SK-MEL-5 (cell line): ENCODE results near the gene RBM4. TPM values are rescaled to one million over a fixed set of nuclear protein-coding genes. Genes with fewer than 3 reads are reported as not detected.
"Not testable (repeated sequence)": the region's sequence is repeated elsewhere in the genome, so short reads cannot be mapped to it uniquely, and the experiment has no call there.

Experiments used
- DNase-seq: peaks from one replicate; pipeline ENCODE4 v3.0.0-alpha.2; 2016; ENCODE audit warnings: low read depth, low spot score
- in situ Hi-C: cut with HindIII; loops from 2 replicates; pipeline ENCODE4 v1.10.0; 2016; ENCODE audit warnings: low sequenced_read_pairs, high pct_unique_total_duplicates, low pct_unique_long_range_greater_than_20kb
- polyA plus RNA-seq, 2 experiments: library from polyadenylated mRNA; depleted of rRNA; stranded (reverse); fragments of >200 nt; gene quantifications; 2 replicates each; pipeline ENCODE4 v1.2.3, GENCODE V29; 2015
- total RNA-seq: library from RNA; depleted of rRNA; stranded (reverse); fragments of >200 nt; shearing (Covaris generic); gene quantifications from 2 replicates; pipeline ENCODE4 v1.2.3, GENCODE V29; 2014; rRNA removed

The RBM4 gene, protein sequence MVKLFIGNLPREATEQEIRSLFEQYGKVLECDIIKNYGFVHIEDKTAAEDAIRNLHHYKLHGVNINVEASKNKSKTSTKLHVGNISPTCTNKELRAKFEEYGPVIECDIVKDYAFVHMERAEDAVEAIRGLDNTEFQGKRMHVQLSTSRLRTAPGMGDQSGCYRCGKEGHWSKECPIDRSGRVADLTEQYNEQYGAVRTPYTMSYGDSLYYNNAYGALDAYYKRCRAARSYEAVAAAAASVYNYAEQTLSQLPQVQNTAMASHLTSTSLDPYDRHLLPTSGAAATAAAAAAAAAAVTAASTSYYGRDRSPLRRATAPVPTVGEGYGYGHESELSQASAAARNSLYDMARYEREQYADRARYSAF
- total RNA-seq = 58.3 and 73.6 TPM in 2 replicates
- 85.4 and 89.4 TPM in 2 replicates for polyA plus RNA-seq (2015; cell fraction: cytosol; rRNA removed)
- polyA plus RNA-seq (2015; cell fraction: nucleus; rRNA removed) = 64.5 and 71.7 TPM in 2 replicates

- peak; percentile 99 for DNase-seq
- in situ Hi-C loops = no loop called here
Measured at GRCh38 chr11:66638177-66639065, at the start of gene RBM4. Gene RBM4 (plus strand): TSS chr11:66638703. CDS start chr11:66639712, 1,009 bp downstream.

GRCh38 chr11:66589315-66589714, 49.2 kb upstream of the RBM4 start:
- DNase-seq, in situ Hi-C loops: not testable (repeated sequence)

DNA sequence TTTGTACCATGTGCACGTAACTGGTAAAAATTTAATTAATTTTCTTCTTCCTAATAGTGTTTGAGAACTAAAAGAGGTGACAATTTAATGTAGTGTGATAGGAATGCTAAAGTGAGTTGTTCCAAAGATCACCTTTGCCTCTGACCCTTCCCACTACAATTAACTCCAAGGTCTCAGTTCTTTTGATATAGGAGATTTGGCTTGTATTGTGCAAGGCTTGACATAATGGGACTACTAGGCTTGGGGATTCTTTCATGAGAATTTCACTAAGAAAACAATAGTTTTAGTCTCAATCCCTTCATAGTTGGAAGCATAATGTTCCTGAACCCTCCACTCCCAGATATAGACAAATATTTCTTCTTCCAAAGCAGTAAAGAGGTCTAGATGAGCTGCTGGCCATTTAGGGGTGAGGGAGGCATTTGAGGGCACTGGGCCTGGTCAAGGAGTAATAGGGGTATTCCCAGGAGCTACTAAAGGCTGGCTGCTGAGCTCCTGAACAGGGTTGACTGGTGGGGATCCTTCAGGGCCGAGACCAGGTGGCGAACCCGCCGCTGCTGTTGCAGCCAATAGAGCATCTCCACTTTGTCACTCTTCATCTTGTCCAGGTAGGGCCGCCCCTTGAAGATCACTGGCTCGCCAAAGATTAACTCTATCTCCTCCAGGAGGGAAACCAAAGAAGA, 48.4 kb upstream of the RBM4 start:
- no peak for DNase-seq
- in situ Hi-C loops = no loop called here

- in situ Hi-C loops = no loop called here
- no peak for DNase-seq
Measured at GRCh38 chr11:66591175-66591574, 47.3 kb upstream of the RBM4 start.

DNA sequence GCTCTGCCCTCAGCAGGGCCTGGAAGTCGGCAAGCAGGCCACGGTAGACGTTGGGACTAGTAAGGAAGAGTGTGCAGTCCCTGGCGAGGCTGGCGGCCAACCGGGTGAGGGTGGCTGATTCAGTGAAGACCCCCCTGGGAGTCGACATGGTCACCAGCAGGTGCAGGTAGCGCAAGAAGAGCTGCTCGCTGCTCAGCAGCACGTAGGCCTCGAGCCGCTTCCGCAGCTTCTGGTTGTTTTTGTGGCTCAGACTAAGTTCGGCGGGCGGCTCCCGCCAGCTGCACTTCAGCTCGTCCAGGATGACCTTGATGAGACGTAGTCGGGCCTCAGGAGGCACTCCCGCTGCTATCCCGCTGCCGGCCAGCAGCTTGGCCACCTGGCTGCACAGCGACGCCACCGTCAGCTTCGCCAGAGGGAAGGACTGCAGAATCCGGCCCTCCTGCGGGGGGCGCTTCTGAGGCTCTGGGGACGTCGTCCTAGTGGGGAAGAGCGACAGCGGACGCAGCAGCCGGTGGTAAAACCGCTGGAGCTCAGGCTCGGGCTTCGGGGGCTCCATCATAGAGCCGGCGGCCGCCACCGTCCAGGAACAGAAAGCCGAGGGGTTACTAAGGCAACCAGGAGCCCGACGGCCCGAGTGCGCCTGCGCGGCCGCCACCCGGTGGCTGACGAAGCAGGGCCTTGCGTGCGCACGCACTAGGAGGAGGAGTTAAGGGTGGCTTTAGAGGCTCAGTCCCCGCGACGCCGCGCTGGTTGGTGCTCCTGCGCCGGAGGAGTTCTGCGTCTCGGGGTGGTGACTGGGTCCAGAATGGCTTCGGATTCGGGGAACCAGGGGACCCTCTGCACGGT, 45.8 kb upstream of the RBM4 start, which contains the start of the genes CCDC87 and CCS:
Gene CCDC87 (minus strand): TSS at position 607 of the 846 bp plus-strand sequence. CDS start 48 bp downstream, at position 559.
Gene CCS (plus strand): TSS at position 729 of the 846 bp plus-strand sequence. CDS start 77 bp downstream, at position 806.
- in situ Hi-C loops = no loop called here
- DNase-seq = peak; percentile 92

DNA sequence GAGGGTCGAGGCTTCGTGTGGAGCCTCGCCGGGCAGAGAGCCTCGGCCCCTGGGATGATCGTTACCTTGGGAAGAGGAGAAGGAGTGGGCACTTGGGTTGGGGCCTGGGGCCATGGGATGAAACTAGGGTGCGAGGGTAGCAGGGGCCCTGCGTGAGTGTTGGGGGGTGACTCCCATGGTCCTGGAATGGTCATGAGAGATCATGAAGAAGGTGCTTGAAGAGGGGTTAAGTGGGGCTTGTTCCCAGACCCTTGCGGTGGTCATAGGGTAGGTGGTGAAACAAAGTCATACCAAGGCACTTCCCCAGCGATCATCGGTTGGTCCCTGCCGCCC, 45.2 kb upstream of the RBM4 start:
- DNase-seq = no peak
- in situ Hi-C loops = no loop called here

DNA sequence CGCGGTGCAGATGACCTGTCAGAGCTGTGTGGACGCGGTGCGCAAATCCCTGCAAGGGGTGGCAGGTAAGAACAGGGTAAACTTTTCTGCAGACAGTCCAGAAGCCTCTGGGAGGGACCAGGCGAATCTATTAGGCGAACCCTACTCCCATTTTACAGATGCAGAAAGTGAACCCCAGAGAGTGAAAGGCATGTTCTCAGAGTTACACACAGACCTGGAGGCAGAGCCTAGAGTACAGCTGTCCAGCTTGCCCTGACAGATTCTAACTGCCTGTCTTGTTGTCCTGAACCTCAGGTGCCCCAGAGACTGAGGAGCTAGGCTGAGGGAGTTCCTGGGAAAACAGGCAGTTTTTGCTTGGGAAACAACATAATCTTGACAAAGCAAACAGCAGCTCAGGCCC, 44.9 kb upstream of the RBM4 start:
- in situ Hi-C loops = no loop called here
- DNase-seq = no peak

DNA sequence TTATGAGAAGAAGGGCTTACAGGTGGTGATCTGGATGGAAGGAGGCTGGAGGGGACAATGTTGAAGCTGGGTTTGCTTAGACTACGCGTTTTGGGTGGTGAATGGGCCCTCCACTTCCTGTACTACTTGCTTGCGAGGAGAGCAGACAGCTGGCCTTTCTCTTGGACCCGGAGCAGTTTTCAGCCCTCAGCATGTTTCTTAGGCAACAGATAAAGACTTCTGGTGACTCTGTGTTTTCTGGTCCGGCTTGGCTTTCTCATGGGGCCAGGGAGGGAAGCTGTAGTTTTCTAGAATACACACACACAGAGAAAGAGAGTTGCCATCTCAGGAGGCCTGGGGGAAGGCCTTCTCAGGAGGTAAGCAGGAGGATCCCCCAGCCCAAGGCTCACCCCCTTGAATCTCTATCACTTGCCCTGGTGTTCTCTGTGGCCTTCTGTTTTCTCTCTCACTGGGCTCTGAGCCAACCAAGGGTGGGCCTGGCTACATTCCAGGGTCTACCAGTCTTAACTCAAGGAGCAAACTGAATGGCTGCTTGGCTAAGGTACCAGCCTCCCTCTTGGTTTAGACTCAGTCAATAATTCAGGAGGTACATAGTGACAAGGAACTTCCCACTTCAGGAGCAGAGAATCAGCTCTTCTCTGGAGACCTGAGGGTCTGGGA, 43.1 kb upstream of the RBM4 start:
- peak; percentile 18 for DNase-seq
- in situ Hi-C loops = no loop called here

GRCh38 chr11:66598993-66599392, 39.5 kb upstream of the RBM4 start:
- DNase-seq = no peak
- in situ Hi-C loops = no loop called here

- no peak for DNase-seq
- in situ Hi-C loops = no loop called here
Measured at GRCh38 chr11:66600219-66600618, 38.3 kb upstream of the RBM4 start.

DNA sequence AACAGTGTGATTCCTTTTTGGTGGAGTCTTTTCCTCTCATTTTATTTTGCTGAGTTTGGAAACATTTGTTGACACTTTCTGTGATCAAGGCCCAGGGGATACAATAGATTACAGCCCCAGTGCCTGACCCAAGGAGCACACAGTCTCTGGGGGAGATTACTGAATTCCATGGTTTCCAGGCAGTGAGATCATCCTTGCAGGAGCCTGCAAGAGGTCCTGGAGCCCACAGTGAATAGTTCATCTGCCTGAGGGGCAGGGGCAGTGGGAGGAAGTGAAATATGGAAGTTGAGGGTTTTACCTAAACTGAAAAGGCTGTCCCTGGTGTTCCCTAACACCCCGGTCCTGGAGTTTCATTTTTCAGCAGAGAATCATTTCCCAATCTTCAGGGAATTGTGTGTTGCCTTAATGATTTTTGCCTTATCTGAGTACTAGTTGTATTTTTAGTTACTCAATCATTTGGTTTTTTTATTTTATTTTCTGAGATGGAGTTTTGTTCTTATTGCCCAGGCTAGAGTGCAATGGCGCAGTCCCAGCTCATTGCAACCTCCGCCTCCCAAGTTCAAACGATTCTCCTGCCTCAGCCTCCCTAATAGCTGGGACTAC, 37.8 kb upstream of the RBM4 start:
- DNase-seq = no peak
- in situ Hi-C loops = no loop called here

GRCh38 chr11:66603072-66603471, 35.4 kb upstream of the RBM4 start:
- DNase-seq = no peak
- in situ Hi-C loops = no loop called here

- DNase-seq = no peak
- in situ Hi-C loops = no loop called here
Measured at GRCh38 chr11:66604155-66604554, 34.3 kb upstream of the RBM4 start.

GRCh38 chr11:66606608-66607007, 31.9 kb upstream of the RBM4 start:
- DNase-seq, in situ Hi-C loops: not testable (repeated sequence)

DNA sequence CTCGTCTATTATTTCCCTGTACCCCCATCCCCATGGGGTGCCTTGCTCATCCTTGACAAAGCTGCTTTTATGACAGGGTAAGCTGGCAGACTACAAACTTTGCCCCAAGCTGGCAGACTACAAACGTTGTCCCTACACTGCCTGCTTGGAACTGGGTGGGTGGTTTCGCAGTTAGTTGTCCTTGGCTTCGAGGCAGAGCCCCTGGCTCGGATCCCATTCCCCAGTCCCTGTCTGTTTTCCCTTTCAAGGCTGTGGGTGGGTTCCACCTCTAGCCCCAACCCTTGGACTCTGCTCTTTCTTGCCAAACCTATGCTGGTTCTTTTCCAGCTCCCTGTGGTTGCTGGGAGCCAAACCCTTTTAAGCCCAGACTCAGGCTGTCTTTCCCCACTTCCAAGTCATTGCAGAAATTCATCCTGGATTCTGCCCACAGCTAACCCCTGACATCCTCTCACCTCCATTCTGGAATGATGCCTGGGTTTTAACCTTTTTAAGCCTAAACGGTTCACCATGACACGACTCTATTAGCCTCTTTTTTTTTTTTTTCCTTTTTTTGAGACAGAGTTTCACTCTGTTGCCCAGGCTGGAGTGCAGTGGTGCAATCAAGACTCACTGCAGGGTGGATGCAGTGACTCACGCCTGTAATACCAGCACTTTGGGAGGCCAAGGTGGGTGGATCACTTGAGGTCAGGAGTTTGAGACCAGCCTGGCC, 31.2 kb upstream of the RBM4 start:
- in situ Hi-C loops = no loop called here
- DNase-seq = no peak
